Neural cell (in vitro differentiated cells): Measurements from ENCODE around the gene CACNA1C. TPM values are rescaled to one million over a fixed set of nuclear protein-coding genes. Genes with fewer than 3 reads are reported as not detected.

Experiments used
- H2AFZ ChIP-seq: fragments of 200-600, 300-800 bp; sonication (generic), shearing (Covaris generic); 2 replicates; pipeline ENCODE4 v1.6.0; 2014; ENCODE audit warnings: low read depth, mild to moderate bottlenecking, antibody characterized with exemption, low read length, moderate library complexity
- H3F3A ChIP-seq: fragments of 200-600 bp; shearing (Covaris generic); 2 replicates; pipeline ENCODE4 v1.6.1; 2016; ENCODE audit warnings: mild to moderate bottlenecking, moderate library complexity, mixed read lengths, antibody characterized with exemption, low read length; ENCODE audit not compliant: insufficient read depth, poor library complexity, severe bottlenecking
- H3K27ac ChIP-seq: fragments of 200-600, 300-800 bp; sonication (generic), shearing (Covaris generic); 2 replicates; pipeline ENCODE4 v1.5.1; 2014; ENCODE audit warnings: mild to moderate bottlenecking, low read length, moderate library complexity
- H3K27me3 ChIP-seq: fragments of 300-800, 200-600 bp; sonication (generic), shearing (Covaris generic); 2 replicates; pipeline ENCODE4 v1.6.0; 2014; ENCODE audit warnings: mild to moderate bottlenecking, low read depth, low read length, moderate library complexity; ENCODE audit not compliant: insufficient read depth
- H3K36me3 ChIP-seq: fragments of 300-800, 200-600 bp; sonication (generic), shearing (Covaris generic); 2 replicates; pipeline ENCODE4 v1.5.1; 2014; ENCODE audit warnings: mild to moderate bottlenecking, antibody characterized with exemption, low read length, moderate library complexity; ENCODE audit not compliant: insufficient read depth
- H3K4me2 ChIP-seq: fragments of 300-800, 200-600 bp; sonication (generic), shearing (Covaris generic); 2 replicates; pipeline ENCODE4 v1.6.0; 2014; ENCODE audit warnings: mild to moderate bottlenecking, low read length
- H3K4me3 ChIP-seq: fragments of 300-800, 200-600 bp; sonication (generic), shearing (Covaris generic); 2 replicates; pipeline ENCODE4 v1.5.1; 2014; ENCODE audit warnings: mild to moderate bottlenecking, low read length, moderate library complexity
- H3K79me2 ChIP-seq: fragments of 200-600 bp; shearing (Covaris generic); replicated peaks from 2 replicates; pipeline ENCODE4 v1.6.0; 2014; ENCODE audit warnings: mild to moderate bottlenecking, low read length, moderate library complexity; ENCODE audit not compliant: insufficient read depth
- H3K9ac ChIP-seq: fragments of 300-800, 200-600 bp; sonication (generic), shearing (Covaris generic); 2 replicates; pipeline ENCODE4 v1.6.1; 2016; ENCODE audit warnings: mild to moderate bottlenecking, low read length, mixed read lengths
- H3K9me2 ChIP-seq: fragments of 200-600 bp; shearing (Covaris generic); 2 replicates; pipeline ENCODE4 v1.6.1; 2016; ENCODE audit warnings: mild to moderate bottlenecking, low read length, mixed read lengths; ENCODE audit not compliant: insufficient read depth
- H3K9me3 ChIP-seq: fragments of 200-600, 300-800 bp; sonication (generic), shearing (Covaris generic); 2 replicates; pipeline ENCODE4 v1.6.1; 2016; ENCODE audit warnings: mild to moderate bottlenecking, mixed run types, low read length, moderate library complexity, mixed read lengths
- H4K20me1 ChIP-seq: fragments of 200-600 bp; shearing (Covaris generic); 2 replicates; pipeline ENCODE4 v1.6.1; 2016; ENCODE audit warnings: mild to moderate bottlenecking, mixed run types; ENCODE audit not compliant: insufficient read depth
- EP300 ChIP-seq: fragments of 450-650 bp; conservative IDR thresholded peaks from 2 replicates; pipeline ENCODE4 v1.6.1; 2014; ENCODE audit warnings: antibody characterized with exemption, mild to moderate bottlenecking, moderate library complexity; ENCODE audit not compliant: poor library complexity, severe bottlenecking
- EZH2 ChIP-seq: fragments of 200-600, 300-800 bp; shearing (Covaris generic), sonication (generic); IDR thresholded peaks from 2 replicates; pipeline ENCODE4 v1.6.1; 2014; ENCODE audit warnings: antibody characterized with exemption, low read length, borderline replicate concordance, mild to moderate bottlenecking; ENCODE audit not compliant: insufficient read depth, poor library complexity, severe bottlenecking
- MXI1 ChIP-seq: fragments of 450-650 bp; conservative IDR thresholded peaks from 2 replicates; pipeline ENCODE4 v1.6.1; 2014; ENCODE audit warnings: antibody characterized with exemption, mild to moderate bottlenecking; ENCODE audit not compliant: poor library complexity, severe bottlenecking
- POLR2AphosphoS5 ChIP-seq: IDR thresholded peaks from 2 replicates; pipeline ENCODE4 v1.6.1; 2012
- RAD21 ChIP-seq: fragments of 450-650 bp; conservative IDR thresholded peaks from 2 replicates; pipeline ENCODE4 v1.6.1; 2014; ENCODE audit warnings: antibody characterized with exemption, mild to moderate bottlenecking, moderate library complexity
- REST ChIP-seq: IDR thresholded peaks from 2 replicates; pipeline ENCODE4 v1.6.1; 2012; ENCODE audit warnings: borderline replicate concordance
- SMC3 ChIP-seq: fragments of 450-650 bp; conservative IDR thresholded peaks from 2 replicates; pipeline ENCODE4 v1.6.1; 2014; ENCODE audit warnings: antibody characterized with exemption, mild to moderate bottlenecking, moderate library complexity; ENCODE audit not compliant: poor library complexity
- TAF1 ChIP-seq: IDR thresholded peaks from 2 replicates; pipeline ENCODE4 v1.6.1; 2012; ENCODE audit warnings: low read depth
- polyA plus RNA-seq: library from polyadenylated mRNA; depleted of rRNA; stranded (reverse); fragments of >200 nt; gene quantifications from 2 replicates; pipeline ENCODE4 v1.2.3, GENCODE V29; 2014
- TF ChIP-seq, protein P1 (sequence below): fragments of 450-650 bp; IDR thresholded peaks from 2 replicates; pipeline ENCODE4 v1.5.1; 2014; ENCODE audit warnings: antibody characterized with exemption, mild to moderate bottlenecking, moderate library complexity; ENCODE audit not compliant: poor library complexity, severe bottlenecking

Gene CACNA1C
- polyA plus RNA-seq, 1 donor from 2014 or later: 9.7 TPM

GRCh38 chr12:2335916-2336315, 283.1 kb downstream of the CACNA1C start:
- no peaks in the 10 kb centered on the region for H3K36me3 ChIP-seq
- no peak overlapping the region for H3K4me3 ChIP-seq
- H4K20me1 ChIP-seq: no peaks in the 10 kb centered on the region
- no peaks in the 10 kb centered on the region for H3K27me3 ChIP-seq
- H2AFZ ChIP-seq: no peak overlapping the region
- no peak overlapping the region for H3K4me2 ChIP-seq
- no peaks in the 10 kb centered on the region for H3K9me3 ChIP-seq
- TF ChIP-seq POLR2AphosphoS5 (no peak), TAF1 (no peak), EP300 (no peak), RAD21 (no peak), MXI1 (no peak), SMC3 (no peak)
- TF ChIP-seq, protein P1, sequence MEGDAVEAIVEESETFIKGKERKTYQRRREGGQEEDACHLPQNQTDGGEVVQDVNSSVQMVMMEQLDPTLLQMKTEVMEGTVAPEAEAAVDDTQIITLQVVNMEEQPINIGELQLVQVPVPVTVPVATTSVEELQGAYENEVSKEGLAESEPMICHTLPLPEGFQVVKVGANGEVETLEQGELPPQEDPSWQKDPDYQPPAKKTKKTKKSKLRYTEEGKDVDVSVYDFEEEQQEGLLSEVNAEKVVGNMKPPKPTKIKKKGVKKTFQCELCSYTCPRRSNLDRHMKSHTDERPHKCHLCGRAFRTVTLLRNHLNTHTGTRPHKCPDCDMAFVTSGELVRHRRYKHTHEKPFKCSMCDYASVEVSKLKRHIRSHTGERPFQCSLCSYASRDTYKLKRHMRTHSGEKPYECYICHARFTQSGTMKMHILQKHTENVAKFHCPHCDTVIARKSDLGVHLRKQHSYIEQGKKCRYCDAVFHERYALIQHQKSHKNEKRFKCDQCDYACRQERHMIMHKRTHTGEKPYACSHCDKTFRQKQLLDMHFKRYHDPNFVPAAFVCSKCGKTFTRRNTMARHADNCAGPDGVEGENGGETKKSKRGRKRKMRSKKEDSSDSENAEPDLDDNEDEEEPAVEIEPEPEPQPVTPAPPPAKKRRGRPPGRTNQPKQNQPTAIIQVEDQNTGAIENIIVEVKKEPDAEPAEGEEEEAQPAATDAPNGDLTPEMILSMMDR: no peak
- H3K27ac ChIP-seq: no peak overlapping the region
- no peaks in the 10 kb centered on the region for H3F3A ChIP-seq
- H3K9ac ChIP-seq: no peak overlapping the region
- no peaks in the 10 kb centered on the region for H3K79me2 ChIP-seq
- no peaks in the 10 kb centered on the region for H3K9me2 ChIP-seq

DNA sequence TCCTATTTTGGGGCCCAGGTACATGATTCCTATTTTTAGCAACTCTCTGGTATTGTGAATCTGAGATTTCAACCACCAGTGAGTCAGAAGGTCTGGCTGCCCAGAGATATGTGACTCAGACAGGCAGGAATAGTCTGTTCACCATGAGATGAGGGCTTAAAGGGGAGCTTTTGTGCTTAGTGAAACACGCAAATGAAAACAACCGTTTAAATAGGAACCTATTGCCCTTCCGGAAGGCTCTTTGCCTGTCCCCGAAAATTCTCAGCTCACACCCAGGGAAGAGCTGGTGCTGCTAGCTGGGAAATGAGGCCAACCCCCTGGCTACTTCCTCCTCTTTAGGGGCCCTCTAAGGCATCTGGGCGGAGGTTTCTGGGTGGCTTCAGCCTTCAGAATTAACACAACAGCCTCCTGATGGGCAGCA, 283.6 kb downstream of the CACNA1C start:
- no peak for TF ChIP-seq RAD21
- no peak for TF ChIP-seq EZH2
- no peak for TF ChIP-seq REST
- TF ChIP-seq SMC3: no peak
- TF ChIP-seq MXI1: no peak
- TF ChIP-seq, protein P1: no peak
- TF ChIP-seq POLR2AphosphoS5: no peak
- no peak for TF ChIP-seq EP300
- no peak for TF ChIP-seq TAF1
- H3F3A ChIP-seq: no peaks in the 10 kb centered on the region
- no peak overlapping the region for H2AFZ ChIP-seq
- H3K27me3 ChIP-seq: no peaks in the 10 kb centered on the region
- H3K9me2 ChIP-seq: no peaks in the 10 kb centered on the region
- H4K20me1 ChIP-seq: no peaks in the 10 kb centered on the region
- no peak overlapping the region for H3K4me3 ChIP-seq
- no peaks in the 10 kb centered on the region for H3K79me2 ChIP-seq
- no peaks in the 10 kb centered on the region for H3K9me3 ChIP-seq
- H3K4me2 ChIP-seq: no peak overlapping the region
- no peaks in the 10 kb centered on the region for H3K36me3 ChIP-seq
- no peak overlapping the region for H3K27ac ChIP-seq
- H3K9ac ChIP-seq: no peak overlapping the region
